RPMI7951 (cell line): Measurements from ENCODE around the gene MEIS3. TPM values are rescaled to one million over a fixed set of nuclear protein-coding genes. Genes with fewer than 3 reads are reported as not detected.
"Not testable (repeated sequence)": the region's sequence is repeated elsewhere in the genome, so short reads cannot be mapped to it uniquely, and the experiment has no call there.

ENCODE experiments used
- DNase-seq: peaks from one replicate; pipeline ENCODE4 v3.0.0-alpha.2; 2012; ENCODE audit warnings: low read depth
- total RNA-seq: library from RNA; depleted of rRNA; stranded (reverse); fragments of >200 nt; shearing (Covaris generic); gene quantifications from 2 replicates; pipeline ENCODE4 v1.2.3, GENCODE V29; 2014

Gene MEIS3
- total RNA-seq, 1 experiment from 2014 or later = 28.8 TPM

DNA sequence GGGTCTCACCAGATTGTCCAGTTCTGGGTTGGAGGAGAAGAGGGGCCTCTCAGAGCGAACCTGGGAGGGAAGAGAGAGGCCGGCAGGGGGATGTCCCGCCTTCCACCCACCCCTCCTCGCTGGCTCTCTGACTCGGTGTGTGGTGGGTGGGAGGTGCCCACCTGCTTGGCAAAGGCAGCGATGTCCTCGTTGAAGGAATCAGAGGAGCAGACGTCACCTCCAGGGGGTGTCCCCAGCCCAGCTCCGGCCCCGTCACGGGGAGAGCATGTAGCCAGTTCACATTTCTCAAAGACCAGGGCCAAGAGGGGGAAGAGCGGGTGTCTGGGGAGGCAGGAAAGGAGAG is 2.7 kb downstream of the MEIS3 start:
- no peak for DNase-seq

DNA sequence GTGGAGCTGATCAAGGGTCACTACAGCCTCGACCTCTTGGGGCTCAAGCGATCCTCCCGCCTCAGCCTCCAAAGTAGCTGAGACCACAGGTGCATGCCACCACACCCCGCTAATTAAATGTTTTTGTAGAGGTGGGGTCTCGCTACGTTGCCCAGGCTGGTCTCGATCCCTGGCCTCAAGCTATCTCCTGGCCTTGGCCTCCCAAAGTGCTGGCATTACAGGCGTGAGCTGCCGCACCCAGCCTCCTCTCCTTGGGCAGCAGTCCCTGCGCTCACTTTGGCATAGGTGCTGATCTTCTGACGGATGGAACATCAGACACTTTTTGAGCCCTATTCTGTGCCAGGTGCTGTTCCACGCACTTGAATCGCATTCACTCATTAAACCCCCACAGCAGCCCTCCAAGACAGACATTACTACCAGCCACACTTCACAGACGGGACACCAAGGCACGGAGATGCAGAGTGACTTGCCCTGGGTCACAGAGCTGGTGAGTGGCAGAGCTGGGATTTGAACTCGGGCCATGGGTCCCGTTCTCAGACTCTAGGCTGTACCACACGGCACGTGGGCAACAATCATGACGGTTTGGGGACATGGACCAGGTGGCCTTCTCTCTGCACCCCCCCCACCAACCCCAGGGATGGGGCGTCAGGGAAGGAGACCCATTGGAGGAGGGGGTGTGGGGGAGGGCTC is 3.2 kb downstream of the MEIS3 start:
- no peak for DNase-seq

DNA sequence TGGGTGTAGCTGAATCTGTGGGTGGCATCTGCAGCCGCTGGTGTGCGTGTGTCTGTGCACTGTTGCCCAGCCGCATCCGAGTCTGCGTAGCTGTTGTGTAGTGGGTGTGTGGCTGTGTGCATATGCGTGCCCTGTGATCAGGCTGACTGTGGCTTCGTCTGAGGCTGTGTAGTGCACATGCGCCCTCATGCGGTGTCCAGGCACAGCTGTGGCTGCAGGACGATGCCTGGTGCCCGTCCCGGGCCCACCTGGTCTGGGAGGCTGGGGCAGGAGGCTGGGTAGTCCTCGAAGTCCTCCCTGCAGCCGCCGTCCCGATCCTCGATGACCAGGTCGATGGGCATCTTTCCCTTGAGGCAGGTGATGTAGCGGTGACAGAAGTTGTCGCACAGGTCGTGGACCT is 4.9 kb downstream of the MEIS3 start:
- DNase-seq = no peak

DNA sequence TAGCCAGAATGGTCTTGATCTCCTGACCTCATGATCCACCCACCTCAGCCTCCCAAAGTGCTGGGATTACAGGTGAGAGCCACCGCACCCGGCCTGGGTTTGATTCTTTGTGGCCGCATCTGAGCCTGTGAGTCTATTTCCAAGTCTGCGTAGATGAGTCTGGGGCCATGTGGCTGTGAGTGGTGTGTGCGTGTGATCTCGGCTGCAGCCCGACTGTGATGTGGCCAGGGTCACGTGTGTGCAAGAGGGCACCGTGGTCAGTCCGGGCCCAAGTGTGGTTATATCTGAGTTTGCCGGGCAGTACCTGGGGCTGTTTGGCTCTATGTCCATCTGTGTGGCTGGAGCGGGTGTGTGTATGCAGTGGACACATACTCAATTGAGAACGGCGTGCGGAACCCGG is 5.4 kb downstream of the MEIS3 start:
- no peak for DNase-seq

DNA sequence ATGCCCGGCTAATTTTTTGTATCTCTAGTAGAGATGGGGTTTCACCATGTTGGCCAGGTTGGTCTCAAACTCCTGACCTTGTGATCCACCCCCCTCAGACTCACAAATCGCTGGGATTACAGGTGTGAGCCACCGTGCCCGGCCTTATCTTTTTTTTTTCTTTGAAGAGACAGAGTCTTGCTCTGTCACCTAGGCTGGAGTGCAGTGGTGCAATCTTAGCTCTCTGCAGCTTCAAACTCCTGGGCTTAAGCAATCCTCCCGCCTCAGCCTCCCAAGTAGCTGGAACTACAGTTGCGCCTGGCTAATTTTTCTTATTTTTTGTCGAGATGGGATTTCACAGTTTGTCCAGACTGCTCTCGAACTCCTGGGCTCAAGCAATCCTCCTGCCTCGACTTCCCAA is 7.6 kb downstream of the MEIS3 start:
- not testable (repeated sequence) for DNase-seq

DNA sequence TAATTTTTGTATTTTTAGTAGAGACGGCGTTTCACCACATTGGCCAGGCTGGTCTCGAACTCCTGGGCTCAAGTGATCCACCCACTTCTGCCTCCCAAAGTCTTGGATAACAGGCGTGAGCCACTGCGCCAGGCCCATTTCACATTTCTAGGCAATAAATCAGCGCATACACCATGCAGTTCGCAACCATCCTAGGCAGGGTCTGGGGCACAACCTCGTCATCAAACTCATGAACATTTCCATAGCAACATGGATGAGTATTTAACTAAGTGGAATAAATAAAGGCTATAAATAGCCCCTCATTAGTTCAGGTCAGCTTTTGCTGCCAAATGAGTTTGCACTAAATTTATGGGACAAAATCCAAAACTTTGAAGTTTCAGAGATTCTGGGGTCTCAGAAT is 8.2 kb downstream of the MEIS3 start:
- DNase-seq = peak; percentile 38

DNA sequence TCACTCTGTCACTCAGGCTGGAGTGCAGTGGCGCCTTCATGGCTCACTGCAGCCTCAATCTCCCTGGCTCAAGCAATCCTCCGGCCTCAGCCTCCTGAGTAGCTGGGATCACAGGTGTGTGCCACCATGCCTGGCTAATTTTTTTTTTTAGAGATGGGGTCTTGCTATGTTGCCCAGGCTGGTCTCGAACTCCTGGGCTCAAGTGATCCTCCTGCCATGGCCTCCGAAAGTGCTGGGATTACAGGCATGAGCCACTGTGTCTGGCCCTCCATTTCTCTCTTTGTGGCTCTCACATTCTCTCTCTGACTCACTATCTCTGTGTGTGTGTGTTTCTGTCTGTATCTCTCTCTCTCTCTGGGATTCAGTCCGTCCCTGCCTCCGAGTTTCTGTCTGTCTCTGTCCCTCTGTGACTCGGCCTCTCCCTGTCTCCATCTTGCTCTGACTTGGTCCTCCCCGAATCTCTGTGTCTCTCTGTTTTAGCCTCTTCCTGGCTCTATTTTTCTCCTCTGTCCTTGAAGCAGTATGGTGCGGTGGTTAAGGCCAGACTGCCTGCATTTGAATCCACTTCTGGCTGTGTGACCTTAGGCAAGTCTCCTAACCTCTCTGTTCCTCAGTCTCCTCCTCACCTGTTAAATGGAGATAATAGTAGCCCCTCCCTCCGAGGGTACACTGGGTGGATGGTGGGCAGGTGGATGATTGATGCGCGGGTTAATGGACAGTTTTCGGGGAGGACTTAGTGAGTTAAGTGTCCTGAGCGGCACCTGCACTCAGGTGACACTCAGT is 11.0 kb downstream of the MEIS3 start:
- DNase-seq = no peak

DNA sequence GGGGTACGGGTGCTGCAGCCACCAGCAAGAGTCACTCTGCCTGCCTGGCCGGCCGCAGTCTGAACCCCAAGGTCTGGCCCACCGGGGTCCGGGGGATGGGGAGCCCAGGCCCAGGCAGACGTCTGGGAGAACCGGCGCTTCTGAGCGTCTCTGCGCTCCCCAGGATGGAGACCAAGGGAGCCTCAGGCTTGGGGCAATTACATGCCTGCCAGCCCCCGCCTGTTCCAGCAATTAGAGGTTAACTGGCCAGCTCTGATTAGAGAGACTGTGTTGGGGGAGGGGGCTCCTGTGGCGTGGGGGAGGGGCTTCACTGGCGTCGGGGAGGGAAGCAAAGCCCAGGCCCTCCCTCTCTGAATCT is 11.9 kb downstream of the MEIS3 start:
- DNase-seq = no peak

DNA sequence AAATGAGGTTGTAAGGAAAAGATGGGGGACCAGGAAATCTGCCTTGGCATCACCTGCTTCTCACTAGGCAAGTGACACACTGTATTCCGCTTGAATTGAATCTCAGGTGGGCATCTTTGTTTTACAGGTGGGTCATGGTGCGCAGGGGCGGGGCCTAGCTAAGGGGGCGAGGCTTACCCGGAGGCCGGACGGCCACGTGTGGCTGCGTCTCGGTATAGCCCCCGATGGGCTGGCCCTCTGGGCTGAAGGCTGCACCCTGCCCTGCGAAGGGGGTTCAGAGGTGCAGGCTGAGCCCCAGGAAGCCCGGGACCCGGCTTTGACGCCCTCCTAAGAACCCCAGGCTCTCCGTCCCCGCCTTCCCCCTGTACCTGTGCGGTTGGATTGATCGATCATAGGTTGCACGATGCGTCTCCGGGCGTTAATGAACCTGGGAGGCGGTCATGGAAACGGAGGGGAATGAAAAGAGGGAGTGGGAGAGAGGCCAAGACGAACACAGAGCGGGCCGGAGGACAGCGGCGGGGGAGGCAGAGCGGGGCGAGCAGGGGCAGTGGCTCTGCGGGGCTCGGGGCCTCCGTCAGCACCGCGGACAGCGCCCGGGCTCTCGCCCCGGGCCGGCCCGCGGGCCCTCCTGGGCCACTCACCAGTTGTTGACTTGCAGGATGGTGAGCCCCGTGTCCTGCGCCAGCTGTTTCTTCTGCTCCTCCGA is 12.5 kb downstream of the MEIS3 start:
- no peak for DNase-seq

DNA sequence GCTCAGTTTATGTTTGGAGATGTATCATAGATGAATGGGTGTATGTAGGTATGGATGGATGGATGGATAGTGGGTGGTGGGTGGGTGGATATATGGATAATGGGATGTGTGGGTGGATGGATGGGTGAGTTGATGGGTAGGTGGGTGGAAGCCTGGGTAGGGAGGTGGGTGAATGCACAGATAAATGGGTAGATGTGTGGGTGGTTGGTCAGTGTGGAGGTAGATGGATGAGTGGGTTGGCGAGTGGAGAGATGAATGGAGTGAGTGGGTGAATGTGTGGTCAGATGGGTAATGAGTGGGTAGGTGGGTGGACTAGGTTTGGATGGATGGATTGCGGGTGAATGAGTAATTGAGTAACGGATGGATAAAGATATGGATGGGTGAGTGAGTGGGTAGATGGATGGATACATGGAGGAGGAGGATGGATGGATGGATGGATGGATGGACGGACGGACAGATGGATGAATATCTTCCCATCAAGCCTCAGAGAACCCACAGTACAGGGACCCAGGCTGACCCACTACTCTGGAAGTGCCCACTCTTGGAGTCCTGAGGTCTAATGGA is 13.4 kb downstream of the MEIS3 start:
- no peak for DNase-seq

DNA sequence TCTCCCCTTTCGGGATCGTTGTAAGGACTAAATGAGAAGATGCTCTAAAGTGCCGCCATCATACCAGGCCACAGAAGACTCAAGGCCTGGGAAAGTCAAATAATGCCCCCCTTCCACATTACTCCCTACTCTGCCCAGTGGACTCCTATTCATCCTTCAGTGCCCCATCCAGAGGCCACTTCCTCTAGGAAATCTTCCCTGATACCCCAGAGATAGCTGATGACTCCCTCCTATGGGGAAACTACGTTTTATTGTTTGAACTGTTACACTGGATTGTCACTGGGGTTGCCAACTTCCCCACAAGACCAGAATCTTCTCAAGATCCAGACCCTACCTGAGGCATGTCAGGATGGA is 14.2 kb downstream of the MEIS3 start:
- no peak for DNase-seq

DNA sequence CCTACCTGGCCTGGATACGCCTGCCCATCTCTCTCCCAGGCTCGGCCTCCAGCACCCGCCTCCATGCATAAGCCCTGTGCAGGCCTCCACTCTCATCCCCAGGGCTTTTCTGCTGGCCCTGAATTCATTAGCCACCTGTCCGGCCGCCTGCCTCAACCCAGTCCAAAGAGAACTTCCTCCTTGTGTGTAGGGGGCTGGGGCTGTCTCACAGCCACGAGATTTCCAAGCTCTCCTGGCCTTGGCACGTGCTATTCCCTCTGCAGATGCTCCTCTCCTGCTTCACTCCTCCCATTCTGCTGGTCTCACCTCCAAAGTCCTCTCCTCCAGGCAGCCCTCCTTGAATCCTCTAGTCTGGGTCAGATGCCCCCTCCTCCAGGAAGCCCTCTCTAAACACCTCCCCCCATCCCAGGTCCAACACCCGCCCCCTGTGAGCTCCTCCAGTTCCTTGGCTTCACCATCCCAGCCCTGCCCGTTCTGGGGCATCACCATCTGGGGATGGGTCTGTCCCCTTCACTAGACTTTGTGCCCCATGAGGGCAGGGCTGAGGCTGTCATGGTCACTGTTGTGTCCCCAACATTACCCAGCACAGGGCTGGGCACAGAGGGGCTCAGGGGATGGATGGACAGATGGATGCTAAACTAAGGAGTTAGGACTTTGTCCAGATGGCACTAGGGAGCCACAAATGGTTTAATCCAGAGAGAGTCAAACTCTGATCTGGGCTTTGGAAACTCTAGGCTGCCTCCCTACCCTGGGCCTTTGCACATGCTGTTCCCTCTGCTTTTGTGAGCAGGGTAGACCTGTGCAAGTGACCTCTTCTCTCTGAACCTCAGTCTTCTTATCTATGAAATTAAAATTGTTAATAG is 14.8 kb downstream of the MEIS3 start:
- DNase-seq = no peak

DNA sequence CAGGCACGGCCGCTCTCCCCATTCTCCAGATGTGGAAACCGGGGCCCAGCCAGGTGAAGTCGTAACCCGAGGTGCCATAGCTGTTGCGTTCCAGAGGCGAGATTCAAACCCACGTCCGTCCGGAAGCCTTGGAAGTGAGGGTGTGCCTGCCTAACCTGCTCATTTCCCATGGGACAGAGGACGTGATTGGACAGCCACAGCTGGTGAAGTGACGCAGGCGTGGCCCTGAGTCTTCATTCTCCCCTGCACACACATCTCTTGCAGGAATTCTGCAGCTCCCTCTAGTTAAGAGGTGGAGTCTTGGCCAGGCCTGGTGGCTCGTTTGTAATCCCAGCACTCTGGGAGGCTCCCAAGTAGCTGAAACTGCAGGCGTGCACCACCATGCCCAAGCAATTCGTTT is 16.8 kb downstream of the MEIS3 start:
- no peak for DNase-seq

DNA sequence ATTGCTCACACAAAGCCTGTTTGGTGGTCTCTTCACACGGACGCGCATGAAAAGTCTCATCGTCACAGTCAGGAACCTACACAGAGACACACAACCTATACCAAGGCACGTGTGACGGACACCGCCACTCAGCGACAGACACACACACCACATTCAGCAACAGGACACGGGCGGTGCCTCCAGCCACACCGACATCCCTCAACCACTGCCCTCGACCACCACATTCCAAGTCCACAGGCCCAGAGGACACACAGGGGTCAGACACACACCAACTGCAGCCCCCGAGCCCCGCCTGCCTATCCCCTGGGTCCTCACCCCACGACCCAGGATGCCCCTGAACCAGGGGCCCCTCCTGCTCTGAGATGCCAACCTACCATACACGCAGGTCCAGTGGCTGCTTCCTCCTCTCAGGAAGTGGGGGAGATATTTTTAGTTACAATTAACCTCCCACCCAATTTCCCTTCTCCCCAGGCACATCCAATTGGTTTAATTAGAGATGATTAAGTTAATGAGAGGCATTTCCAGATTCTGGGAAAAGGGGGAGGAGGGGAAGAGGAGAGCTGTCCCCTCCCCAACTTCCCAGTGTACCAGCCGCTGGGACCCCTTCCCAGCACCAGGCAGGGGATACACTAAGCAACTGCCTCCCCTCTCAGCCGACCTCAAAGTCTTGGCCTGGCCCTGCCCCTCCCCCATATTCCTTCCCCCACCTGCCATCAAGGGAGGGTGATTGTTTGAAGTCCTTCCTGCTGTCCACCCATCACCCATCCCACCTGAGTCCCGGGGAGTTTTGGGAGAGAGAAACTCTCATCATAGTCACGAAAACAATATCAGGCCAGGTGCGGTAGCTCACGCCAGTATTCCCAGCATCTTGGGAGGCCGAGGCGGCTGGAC is 20.4 kb downstream of the MEIS3 start:
- no peak for DNase-seq

DNA sequence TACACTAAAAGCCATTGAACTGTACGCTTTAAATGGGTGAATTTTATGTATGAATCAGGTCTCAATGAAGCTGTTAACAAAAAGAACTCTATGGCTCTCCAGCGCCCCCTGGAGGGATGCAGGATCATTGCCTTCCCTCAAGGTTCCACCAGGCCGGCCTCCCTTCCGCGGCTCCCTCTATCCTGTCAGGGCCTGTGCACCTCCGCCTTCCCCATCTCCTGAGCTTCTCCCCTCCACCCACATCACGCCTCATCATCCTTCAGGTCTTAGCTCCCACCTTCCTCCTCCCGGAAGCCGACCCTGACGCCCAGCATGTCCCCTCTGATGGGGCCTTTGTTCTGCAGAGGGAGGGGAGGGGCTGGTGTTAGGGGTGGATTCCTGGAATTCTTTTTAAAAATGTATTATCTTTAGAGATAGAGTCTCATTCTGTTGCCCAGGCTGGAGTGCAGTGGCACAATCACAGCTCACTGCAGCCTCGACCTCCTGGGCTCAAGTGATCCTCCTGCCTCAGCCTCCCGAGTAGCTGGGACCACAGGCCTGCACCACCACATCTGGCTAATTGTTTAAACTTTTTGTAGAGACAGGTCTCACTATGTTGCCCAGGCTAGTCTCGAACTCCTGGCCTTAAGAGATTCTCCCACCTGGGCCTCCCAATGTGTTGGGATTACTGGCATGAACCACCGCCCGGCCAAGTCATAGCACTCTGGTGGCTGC is 27.7 kb downstream of the MEIS3 start:
- peak; percentile 65 for DNase-seq

DNA sequence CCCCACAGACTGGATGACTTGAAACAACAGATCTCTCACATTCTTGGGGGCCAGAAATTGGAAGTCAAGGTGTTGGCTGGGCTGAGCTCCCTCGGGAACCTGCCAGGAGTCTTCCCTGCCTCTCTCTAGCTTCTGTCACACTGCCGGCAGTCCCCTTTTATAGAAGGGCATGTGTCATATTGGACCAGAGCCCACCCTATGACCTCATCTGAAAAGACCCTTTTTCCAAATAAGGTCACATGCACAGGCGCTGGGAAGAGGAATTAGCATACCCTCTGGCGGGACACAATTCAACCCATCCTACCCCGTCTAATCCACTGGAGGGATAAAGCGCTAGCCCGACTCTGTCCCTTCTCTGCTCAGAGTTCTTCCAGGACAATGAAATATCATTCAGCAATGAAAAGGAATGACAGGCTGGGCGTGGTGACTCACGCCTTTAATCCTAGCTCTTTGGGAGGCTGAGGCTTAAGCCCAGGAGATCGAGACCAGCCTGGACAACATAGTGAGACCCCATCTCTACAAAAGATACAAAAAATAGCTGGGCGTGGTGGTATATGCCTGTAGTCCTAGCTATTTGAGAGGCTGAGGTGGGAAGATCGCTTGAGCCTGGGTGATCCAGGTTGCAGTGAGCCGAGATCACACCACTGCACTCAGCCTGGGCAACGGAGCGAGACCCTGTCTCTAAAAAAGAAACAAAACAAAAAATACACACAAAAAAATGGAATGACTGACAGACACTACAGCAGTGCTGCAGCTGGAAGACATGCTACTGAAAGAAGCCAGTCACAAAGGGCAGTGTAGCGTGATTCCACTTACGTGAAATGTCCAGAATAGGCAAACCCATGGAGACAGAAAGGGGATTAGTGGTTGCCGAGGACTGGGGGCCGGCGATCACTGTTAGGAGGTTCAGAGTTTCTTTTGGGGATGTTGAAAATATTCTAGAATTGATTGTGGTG is 28.5 kb downstream of the MEIS3 start:
- DNase-seq = peak; percentile 14

DNA sequence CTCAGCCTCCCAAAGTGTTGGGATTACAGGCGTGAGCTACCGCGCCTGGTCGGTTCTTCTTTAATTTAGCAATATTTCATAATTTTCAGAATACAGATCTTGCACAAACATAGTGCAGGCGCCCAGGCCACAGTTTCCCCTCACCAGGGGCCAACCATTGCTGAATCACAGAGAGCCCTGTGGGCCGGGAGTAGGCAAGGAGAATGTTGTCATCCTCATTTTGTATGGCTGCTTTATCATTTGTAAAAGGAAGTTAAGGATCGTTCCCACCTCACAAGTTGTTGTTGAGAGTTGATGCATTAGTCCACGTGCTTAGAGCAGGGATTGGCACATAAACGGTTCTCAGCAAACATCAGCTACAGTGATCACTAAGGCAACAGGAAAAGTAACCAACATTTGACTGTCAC is 30.2 kb downstream of the MEIS3 start:
- no peak for DNase-seq

DNA sequence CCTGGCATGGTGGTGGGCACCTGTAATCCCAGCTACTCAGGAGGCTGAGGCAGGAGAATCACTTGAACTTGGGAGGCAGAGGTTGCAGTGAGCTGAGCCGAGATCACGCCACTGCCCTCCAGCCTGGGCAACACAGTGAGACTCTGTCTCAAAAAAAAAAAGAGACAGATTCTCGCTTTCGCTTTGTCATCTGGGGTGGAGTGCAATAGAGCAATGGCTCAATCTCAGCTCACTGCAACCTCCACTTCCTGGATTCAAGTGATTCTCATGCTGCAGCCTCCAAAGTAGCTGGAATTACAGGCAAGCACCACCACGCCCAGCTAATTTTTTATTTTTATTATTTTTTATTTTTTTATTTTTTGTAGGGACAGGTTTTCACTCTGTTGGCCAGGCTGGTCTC is 30.6 kb downstream of the MEIS3 start:
- not testable (repeated sequence) for DNase-seq

DNA sequence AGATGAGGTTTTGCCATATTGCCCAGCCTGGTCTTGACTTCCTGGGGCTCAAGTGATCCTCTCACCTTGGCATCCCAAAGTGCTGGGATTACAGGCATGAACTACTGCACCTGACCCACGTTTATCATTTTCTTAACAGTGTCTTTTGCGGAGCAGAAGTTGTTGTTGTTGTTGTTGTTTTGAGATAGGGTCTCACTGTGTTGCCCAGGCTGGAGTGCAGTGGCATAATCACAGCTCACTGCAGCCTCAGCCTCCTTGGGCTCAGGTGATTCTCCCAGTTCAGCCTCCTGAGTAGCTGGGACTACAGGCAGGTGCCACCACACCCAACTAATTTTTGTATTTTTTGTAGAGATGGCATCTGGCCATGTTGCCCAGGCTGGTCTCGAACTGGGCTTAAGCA is 31.7 kb downstream of the MEIS3 start:
- DNase-seq = not testable (repeated sequence)
